Umbilical cord (tissue), 2 donors: Measurements from ENCODE around the gene GDA. TPM values are rescaled to one million over a fixed set of nuclear protein-coding genes. Genes with fewer than 3 reads are reported as not detected.
A peak's percentile ranks its signal among the peaks of the same experiment; 100 is the strongest.
"Not testable (repeated sequence)": the region's sequence is repeated elsewhere in the genome, so short reads cannot be mapped to it uniquely, and the experiment has no call there.

Experiments
- DNase-seq: peaks from one replicate; pipeline ENCODE4 v3.0.0-alpha.2; 2015; ENCODE audit warnings: low spot score
- total RNA-seq: library from RNA; depleted of rRNA; stranded (reverse); fragments of >200 nt; gene quantifications from one replicate; pipeline ENCODE4 v1.2.3, GENCODE V29; 2014; ENCODE audit warnings: low replicate concordance; ENCODE audit not compliant: insufficient read depth

Gene GDA
- total RNA-seq, 1 donor from 2014 or later, result 6.0 TPM

DNA sequence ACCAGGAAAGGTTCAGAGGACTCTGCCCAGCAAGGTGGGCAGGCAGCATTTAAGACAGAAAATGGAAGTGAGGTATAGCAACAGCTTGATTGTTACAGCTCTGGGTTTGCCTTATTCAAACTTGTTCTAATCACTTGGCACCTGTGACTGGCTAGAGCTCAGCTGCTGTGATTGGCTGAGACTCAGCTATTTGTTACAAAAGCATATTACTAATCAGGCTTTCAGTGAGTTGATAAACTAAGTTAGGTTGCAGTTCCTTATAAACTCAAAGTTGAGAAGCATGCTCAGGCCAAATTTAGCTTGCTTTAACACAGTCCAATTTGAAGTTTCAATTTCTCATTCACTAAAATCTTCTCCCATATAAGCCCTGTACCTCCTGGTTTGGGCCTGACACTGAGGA lies 56.3 kb downstream of the GDA start:
- DNase-seq, result no peak

DNA sequence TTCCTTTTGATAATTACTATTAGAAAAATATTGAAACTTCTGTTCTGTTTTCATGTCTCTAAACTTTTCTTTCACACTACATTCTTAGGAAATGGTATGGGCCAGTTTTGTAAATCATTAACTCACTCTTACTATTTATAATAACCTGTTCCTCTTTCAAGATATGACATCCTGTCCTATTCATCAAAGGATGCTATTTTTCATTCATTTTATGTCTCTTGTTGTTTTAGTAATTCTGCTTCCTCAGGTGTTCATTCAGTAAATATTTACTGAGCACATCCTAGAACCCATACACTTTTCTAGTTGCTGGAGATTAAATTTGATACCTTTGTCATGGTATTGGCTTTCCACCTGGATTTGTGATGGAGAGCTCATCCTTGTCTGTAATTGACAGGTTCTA lies 58.0 kb downstream of the GDA start:
- no peak for DNase-seq

DNA sequence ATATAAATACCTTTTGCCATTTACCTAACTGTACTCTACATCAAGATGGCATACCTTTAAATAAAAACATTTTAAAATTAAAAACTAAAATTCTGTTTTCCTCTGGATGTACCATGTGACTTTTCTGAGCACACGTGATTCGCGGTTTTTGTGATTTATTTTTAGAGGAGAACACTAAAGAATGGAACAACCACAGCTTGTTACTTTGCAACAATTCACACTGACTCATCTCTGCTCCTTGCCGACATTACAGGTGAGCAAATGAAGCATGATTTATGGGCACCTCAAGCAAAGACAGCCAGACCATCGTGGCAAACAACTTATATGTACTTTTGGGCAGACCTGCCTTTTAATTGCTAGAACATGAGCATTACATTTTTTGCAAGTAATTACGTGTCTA lies 61.3 kb downstream of the GDA start:
- peak; percentile 41 for DNase-seq

DNA sequence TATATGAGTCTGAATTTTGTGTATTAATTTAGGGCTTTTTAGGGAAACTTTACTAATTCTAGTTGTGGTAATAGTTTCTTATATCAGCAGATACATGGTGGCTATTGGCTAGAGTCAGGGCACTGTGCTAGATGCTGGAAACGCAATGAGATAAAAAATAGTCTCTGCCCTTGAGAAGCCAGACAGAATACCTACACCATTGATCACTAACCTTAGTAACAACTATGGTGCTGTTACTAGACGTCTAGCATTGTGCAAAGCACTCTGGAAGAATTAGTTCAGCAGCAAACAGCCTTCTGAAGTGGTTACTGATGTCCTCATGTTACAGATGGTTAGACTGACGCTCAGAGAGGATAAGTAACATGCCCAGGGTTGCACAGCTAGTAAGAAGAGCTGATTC lies 61.8 kb downstream of the GDA start:
- DNase-seq, result no peak

DNA sequence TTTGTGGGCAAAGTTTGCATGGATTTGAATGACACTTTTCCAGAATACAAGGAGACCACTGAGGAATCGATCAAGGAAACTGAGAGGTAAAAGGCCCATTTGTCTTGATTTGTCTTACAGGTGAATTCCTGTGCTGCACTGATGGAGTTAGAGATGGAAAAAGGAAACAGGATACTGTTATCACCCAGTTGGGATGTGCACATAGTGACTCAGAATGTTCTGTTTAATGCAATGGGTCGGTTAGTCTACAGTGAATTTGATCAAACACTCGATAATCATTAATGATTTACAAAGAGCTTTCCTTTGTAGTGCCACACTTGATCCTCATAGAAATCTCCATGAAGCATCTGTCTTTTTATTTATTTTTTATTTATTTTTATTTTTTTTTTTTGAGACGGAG lies 64.7 kb downstream of the GDA start:
- no peak for DNase-seq

DNA sequence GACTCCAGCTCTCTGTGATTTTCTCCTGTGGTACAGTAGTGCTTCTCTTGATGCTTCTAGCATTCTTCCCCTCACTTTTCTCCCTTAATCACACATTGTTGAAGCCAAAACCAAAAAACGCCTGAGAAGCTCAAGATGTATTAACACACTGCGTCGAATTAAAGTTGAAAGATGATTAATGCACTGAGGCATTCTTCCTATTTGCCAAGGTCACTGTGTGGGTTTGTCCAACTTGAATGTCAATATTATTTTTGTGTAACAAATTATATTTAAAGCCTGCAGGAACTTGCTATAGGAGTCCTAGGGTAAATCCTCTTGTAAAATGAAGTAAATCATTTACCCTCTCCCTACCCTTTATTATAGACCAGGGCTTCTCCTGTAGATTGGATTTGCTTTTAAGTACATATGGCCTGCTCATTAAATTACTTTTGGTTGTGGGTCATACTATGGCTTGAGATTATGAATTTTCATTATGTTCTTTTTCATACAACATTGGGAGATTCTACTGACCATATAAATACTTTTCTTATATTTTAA lies 68.1 kb downstream of the GDA start:
- no peak for DNase-seq

DNA sequence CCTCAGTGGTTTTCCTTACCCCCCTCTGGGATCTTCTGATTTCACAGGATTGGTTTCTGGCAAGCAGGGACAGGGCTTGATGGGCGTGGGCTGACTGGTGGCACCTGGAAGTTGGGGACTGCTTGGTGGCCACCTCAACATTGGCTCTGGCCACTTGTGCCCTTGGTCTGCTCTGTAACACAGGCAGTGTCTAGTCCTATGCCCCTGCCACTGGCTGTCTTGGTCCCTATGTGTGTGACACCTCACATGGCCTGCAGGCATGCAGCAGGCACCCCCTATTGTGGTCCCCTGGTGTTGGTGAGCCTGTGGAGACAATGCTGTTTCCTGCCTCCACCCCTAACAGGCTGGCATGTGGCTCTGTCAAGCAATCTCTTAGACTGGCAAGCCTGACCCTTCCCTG lies 71.3 kb downstream of the GDA start:
- DNase-seq, result no peak

DNA sequence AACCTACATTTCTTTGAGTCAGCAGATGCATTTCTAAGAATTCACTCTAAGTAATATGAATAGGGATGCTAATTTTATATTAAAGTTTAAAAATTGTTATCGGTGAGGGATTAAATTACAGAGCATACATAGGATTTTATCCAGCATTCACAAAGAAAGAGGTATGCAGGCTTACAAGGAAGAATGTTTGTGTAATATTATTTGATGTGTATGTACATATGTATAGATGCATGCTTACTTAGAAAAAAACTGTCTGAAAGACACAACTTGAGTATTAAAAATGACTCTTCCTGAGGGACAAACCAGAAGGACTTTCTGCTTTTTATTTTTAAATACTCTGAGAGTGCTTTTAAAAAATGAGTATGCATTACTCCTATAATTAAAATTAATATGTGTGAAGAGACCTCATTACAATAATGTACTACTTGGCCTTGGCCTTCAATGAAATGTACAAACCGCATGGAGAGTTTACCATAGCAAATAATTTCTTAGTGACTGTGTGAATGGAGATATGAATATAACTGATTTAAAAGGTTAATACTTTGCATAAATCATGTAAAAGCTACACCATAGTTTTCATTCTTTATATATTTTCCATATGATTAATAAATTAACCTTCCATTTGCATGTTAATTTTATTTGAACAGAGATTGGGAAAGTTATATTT lies 77.0 kb downstream of the GDA start:
- no peak for DNase-seq

DNA sequence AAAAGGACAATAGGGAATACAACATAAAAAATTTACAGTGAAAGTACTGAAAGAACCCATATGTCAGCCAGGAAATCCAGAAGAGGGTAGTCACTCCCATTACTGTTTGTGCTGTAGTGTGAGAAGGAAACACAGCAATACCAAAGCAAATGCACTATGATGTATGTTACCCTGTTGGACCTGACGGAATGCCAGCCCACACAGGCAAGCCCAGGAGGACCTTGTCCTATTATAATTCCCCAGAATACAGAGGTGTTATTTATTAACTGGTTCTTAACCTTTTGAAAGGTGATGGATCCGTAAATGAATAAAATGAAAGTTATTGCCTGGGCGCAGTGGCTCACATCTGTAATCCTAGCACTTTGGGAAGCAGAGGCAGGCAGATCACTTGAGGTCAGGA lies 79.0 kb downstream of the GDA start:
- DNase-seq, result no peak

DNA sequence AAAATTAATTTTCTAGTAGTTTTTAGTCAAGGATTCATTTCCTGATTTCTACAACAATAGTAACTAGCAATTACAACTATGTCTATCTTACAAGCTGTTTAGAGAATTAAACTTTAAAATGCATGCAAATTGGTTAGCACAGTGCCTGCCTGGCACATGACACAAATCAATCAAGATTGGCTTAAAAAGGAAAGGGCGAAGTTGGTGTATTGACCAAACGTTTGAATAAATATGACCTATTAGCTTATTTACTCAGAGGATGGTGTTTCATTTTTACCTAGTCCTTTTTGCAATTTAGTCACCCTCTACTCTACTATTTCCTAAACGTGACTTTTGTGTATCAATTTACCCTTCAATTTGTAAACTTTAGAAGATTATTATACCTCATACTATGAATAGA lies 83.5 kb downstream of the GDA start:
- DNase-seq, result no peak

DNA sequence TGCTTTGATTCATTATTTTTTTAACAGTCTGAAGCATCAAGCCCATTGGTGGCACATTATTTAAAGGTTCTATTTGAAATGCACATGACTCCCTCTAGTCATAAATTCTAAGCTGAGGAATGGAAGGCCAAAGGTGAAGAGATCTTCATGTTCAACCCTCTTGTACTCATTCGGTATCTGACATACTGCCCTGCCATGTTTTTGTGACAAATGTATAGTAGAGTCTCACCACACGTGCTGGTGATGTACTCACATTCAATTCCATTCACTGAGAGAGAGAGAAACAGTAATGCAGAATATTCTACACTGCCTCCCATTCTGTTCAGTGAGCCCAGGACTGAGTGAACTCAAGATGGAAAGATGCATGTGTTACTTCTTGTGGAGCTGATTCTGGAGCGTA lies 98.3 kb downstream of the GDA start:
- no peak for DNase-seq

DNA sequence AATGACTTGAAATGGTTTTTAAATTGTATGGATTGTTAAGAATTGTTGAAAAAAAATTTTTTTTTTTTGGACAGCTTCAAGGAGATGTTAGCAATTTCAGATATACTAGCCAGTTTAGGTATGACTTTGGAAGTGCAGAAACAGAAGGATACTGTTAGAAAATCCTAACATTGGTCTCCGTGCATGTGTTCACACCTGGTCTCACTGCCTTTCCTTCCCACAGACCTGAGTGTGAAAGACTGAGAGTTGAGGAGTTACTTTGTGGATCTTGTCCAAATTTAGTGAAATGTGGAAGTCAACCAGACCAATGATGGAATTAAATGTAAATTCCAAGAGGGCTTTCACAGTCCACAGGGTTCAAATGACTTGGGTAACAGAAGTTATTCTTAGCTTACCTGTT lies 102.3 kb downstream of the GDA start:
- no peak for DNase-seq

DNA sequence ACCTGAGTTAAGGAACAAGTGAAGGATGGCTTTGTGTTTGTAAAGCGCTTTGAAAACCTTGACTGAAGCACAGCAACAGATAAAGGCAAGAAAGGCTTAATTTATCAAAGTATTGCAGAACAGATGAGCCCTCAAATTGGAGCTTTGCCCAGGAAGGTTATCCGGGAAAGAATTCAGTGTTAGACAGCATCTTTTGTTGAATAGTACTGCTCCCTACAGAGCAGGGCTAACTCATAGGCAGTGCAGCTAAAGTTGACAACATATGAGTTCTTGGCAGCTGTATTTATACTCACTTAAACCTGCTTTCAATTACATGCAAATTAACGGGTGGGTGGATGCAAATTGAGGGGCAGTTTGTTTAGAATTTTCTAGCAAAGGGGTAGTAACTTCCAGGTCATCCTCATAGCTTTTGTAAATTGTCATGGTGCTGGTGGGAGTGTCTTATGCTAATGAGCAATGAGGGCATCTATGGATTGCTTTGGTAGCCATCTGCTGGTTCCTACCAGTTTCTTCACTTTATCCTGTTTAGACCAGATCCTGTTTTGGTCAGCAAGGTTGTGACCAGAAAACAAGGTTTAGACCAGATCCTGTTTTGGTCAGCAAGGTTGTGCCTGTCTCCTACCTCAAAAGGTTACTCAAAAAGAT lies 105.8 kb downstream of the GDA start:
- peak; percentile 26 for DNase-seq

DNA sequence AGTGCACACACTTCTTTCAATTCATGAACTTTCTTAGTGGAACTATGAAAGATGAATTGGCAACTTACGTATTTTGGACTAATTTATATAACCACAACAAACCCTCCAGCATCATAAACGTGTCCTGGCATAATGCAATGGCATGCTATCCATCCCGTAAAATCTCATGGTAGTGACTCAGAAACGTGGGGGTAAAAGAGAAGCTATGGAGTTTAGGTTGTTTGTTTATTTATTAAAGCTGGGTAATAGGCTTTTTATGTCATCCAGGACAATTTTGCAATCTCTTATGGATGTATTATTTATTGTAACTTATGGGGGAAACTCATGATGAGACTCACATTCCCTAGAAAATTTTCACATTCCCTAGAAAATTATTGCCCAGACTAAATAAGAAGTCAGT lies 106.3 kb downstream of the GDA start:
- DNase-seq, result no peak

DNA sequence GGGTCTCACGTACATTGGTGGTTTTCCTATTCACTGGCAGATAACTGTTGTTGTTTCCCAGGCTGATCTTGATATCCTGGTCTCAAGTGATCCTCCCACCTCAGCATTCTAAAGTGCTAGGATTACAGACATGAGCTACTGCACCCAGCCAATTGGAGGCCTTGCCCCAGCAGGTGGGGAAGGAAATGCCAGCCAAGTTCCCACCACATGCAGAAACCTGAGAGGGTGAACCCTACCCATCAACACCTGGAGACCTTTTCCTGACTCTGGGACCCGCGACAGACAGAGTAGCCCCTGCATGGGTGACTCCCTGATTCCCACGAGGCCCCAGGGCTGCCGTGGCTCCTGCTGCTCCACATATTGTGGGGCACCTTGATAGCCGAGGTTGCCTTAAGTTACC lies 107.7 kb downstream of the GDA start:
- DNase-seq, result no peak

DNA sequence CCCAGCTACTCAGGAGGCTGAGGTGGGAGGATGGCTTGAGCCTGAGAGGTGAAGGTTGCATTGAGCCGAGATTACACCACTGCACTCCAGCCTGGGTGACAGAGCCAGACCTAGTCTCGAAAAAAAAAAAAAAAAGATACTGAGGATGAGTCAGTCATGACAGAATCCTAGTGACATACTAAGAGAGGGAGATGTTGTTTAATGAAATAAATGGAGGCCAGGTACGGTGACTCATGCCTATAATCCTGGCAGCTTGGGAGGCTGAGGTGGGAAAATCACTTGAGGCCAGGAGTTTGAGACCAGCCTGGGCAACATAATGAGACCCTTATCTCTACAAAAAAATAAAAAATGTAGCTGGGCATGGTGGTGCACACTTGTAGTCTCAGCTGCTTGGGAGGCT lies 108.6 kb downstream of the GDA start:
- DNase-seq, result no peak

DNA sequence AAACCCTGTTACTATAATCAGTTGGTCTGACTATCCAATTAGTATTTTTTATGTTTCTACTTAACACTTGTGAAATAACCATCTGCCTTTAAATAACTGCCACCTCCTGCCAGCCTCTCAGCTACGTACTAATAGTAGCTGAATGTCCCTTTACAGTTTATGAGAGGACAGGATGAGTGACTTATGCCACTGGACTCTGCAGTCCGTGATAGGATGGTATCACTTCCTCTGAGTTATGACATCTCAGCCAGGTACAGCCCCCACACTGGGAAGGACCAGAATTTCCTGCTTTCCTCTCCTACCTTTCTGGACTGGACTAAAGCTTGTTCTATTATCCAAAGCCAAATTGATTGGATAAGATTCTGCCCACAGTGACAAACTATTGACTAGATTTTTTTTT lies 112.8 kb downstream of the GDA start:
- DNase-seq, result no peak

DNA sequence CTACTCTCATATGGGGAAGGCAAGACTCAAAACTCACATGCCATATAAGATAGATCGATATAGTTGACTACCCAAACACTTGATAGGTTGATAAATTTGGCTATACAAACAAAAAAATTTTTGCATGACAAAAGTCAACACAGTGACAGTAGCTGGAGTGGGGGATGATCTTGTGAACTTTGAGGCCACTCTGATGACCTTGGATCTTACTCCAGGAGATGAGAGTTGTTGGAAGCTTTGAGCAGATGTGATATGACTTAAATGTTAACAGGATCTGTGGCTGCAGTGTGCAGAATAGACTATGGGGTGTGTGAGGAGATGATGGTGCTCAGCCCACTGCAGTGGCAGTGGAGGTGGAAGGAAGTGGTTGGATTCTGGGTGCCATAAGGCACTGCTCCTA lies 114.3 kb downstream of the GDA start:
- no peak for DNase-seq

DNA sequence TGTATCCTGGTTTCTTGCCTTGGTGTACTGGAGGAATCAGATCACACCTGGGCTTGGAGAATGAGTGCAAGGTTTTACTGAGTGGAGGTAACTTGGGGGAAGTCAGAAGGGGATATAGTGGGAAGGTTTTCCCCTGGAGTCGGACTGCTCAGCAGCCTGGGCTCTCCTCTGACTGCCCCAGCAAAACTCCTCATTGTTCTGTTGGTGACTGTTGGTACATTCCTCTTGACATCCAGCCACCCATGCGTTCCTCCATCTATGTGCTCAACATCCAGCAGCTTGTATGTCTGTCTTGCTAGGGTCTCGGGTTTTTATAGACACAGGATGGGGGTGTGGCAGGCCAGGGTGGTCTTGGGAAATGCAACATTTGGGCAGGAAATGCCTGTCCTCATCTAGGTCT lies 119.7 kb downstream of the GDA start:
- DNase-seq, result no peak

DNA sequence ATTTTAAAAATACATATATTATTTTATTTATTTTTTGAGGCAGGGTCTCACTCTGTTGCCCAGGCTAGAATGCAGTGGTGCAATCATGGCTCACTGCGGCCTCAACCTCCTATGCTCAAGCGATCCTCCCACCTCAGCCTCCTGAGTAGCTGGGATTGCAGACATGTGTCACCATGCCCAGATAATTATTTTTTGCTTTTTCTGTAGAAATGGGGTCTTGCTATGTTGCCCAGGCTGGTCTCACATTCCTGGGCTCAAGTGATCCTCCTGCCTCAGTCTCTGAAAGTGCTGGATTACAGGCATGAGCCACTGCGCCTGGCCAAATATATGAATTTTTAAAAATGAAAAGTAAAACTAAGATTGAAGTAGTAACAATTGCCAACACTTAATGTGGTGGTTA lies 121.1 kb downstream of the GDA start:
- DNase-seq, result not testable (repeated sequence)

DNA sequence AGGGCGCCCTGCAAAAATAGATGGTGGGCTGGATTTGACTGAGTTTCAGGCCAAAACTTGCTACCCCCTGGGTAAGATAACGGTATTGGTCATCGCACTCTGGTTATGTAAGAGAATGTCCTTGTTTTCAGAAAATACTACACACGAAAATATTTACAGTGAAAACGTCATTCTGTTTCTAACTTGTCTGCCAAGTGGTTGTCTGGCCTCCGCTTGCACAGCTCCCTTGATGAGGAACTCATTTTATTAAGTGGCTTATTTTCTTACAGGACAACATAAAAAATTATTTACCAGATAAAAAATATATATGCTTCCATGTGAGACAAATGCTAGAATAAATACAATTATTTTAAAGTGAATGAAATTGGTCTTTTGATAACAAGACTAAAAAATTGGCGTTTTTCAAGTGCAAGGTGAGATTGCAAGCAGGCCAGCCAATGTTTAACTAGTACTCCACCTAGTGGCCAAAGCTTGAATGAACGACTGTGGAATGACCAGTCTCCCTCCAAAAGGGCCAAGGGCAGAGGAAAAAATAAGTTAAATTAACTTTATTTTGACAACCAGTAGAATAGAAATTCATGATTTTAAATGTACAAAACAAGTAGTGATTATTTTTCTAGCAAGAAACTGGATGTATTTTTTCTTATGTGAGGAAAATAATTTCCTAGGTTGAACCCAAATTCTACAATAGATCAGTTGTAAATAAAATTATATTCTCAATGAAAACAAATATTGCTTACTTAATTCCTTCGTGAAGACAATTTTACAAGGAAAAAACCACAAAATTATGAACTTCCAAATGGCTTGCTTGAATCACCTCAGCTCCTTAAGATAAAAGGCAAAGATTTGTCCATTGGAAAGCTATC lies 122.6 kb downstream of the GDA start:
- DNase-seq, result peak; percentile 68

DNA sequence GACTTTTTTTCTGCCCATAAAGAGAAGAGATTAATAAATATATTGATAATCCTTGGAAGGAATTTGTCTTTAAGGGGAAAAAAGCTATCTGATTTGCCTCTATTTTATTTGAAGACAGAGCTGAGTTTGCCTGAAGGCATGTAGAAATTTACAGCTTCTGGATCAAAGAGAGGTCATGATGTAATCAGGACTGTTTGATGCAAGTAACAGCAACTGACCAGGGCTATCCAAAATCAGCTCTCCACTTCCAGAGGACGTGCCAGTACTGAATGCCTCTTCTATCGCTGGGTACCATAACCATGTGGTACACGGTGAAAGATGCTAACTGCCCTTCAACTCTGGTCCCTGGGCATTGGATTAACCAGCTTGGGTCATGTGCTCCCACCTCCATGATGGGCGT lies 125.2 kb downstream of the GDA start:
- DNase-seq, result no peak

DNA sequence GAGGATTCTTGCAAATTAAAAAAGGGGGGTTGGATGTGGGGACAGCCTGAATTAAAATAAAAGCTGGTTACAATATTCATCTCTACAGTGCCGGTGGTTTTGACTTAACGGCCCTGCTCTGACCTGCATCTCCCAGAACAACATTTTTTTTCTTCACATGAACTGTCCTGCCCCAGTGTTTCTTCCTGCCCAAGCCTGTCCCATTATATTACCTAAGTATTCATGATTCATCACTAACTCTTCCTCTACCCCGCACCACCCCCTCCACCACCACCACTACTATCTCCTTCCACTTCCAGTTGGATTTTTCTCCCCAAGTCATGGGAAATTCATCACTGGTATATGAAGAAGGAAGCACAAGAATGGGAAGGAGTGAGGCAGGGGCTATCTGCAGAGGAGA lies 125.7 kb downstream of the GDA start:
- DNase-seq, result no peak
